A172 (cell line): ENCODE data around the gene MED4. TPM values are rescaled to one million over a fixed set of nuclear protein-coding genes. Genes with fewer than 3 reads are reported as not detected.
A peak's percentile ranks its signal among the peaks of the same experiment; 100 is the strongest.

Experiments
- DNase-seq: peaks from one replicate; pipeline ENCODE4 v3.0.0-alpha.2; 2015; ENCODE audit warnings: low spot score
- total RNA-seq: library from RNA; depleted of rRNA; stranded (reverse); fragments of >200 nt; shearing (Covaris generic); gene quantifications from 2 replicates; pipeline ENCODE4 v1.2.3, GENCODE V29; 2014; rRNA removed

The MED4 gene, protein sequence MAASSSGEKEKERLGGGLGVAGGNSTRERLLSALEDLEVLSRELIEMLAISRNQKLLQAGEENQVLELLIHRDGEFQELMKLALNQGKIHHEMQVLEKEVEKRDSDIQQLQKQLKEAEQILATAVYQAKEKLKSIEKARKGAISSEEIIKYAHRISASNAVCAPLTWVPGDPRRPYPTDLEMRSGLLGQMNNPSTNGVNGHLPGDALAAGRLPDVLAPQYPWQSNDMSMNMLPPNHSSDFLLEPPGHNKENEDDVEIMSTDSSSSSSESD
- total RNA-seq: 37.6 and 40.4 TPM in 2 replicates

DNA sequence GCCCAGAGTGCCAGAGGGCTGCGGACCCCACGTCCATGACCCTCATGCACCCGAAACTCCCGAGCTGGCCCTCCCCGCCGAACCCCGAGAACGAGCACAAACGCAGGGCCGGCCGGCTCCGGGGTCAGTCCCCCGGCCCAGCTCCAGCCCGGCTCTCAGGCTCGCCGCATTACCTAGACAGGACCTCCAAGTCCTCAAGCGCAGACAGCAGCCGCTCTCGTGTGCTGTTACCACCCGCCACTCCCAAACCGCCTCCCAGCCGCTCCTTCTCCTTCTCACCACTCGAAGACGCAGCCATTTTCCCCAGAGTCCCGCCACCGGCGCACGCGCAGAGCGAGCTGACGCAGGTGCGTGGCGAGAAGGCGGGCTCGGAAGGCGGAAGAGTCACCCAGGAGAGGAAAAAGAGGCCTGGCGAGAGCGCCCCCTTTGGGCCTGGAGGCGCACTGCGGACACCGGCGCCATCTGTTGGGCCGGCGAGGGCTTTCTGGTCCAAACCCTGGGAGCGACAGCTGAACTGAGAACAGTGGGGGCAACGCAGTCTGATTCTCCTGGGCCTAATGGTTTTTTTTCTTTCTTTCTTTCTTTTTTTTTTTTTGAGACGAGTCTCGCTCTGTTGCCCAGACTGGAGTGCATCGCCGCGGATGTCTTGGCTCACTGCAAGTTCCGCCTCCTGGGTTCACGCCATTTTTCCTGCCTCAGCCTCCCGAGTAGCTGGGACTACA, at the start of gene MED4:
MED4 (minus strand) TSS at position 324 of the 722 bp plus-strand sequence; CDS start at position 298, 26 bp downstream.
- peak; percentile 82 for DNase-seq

DNA sequence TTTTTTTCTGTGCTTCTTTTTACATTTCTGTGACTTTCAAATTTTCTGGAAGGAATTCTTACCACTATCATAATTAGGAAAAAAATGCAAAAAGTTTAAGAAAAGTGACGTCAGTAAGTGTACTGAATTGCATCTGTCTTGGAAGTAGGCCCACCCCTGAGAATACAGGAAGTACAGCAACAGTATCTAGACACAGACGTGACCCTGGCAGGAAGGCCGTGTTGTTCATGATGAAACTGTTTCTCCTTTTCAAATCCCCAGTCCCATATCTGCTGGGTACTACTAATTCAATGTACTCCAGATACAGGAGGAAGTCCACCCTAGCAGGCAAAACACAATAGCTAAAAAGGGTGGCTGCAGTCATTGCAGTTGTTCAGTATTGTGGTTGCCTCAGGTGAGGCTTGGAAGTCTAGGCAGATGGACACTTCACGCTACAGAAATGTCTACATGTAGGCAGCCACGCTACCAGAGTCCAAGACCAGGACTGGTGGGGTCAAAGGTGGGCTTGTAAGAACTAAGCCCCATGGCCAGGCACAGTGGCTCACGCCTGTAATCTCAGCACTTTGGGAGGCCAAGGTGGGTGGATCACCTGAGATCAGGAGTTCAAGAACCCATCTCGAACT, 49.6 kb upstream of the MED4 start:
- DNase-seq: no peak

DNA sequence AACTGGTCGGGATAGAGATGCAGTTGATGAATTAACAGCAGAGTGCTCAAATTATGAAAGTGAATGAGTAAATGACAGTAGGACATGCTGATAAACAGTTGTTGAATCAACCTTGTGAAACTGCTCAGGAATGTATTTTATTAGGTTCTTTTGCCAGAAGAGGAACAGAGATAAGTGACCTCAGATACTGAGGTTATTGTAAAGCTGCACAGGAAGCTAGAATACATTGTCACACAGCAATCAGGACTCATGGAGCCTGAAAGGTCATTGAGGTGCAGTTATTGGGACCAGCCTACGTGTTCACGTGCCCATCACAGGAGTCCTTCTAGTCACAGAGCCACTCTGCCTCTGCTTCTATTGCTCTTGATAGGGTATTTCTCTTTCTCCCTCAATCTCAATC, 47.5 kb upstream of the MED4 start:
- DNase-seq: no peak

DNA sequence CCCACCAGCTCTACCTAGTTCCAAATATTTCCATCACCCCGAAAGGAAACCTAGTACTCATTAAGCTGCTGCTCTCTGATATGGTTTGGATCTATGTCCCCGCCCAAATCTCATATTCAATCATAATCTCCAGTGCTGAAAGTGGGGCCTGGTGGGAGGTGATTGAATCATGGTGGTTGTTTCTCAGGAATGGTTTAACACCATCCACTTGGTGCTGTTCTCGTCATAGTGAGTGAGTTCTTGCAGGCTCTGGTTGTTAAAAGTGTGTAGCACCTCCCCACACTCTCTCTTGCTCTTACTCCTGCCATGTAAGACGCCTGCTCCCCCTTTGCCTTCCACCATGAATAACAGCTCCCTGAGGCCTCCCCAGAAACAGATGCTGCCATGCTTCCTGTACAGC, 43.4 kb upstream of the MED4 start:
- no peak for DNase-seq

DNA sequence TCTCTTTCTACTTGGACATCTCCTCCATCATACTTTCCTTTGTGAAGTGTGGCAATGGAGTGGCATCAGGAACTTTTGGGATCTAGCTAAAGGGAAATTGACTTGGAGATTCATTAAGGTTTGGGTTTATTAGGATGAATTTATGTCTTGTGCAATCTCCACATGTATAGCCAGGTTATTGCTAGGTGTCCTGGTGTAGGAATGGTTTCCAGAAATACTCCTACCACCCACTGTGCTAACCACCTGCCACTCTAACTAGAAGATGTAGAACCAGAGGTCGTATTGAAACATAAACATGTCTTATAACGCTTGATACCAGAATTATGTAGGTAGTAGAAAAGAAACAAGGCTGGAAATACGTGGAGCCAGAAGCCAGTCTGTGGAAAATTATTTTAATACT, 38.1 kb upstream of the MED4 start:
- DNase-seq: no peak

DNA sequence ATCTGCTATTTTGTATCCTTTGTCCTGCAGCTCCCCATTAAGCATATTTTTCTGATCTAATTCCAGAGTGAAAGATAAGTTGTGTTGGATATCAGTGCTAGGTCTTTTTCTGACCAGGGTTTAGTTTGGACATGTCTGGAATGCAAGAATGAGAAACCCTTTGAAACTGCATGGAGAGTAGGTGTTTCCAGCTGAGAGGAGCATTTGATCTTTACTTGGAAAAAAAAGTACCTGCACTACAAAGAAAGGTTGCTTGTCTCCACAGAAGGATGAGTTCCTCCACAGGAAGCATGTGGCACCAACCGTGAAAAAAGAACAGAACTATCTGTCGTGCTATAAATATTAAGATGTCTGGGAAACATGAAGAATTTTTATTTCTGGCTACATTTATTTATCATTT, 36.6 kb upstream of the MED4 start:
- DNase-seq: no peak

DNA sequence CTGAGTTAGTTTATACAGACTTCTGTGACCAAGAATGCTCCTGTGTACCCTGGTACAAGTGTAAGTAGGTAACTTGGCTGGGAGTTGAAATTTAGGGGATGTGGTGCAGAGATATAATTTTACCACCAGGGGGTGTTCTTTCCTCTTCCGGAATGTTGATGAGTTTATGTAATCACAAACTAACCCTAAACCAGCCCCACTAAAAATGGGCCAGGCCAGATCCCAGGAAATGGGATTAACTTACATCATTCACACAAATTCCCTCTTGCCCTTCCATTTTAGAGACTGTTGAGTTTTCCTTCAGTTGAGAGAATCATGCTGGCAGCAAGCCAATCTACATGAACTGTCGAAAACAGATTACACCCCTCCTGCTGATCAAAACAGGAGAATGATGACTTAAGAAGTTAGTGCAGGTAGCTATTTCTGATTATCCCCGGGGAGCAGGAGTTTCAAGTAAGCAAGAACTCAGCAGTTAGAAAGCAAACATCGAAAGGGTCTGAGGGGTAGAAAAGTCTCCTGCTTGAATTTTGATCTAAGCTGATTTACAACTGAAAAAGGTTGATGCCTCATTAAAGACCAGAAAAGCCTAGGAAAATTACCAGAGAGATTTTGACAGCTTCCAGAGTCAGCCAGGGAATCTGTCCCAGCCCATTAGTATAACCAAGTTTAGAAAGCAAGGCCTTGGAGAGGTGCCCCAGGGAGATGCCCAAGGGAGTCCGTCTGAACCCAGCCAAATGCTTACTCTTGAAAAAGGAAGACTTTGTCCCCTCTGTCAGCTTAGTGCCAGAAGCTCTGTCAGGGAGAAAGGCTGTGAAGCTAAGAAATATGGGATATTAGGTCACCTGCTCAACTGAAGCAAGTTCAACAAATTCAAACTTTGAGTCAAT, 32.3 kb upstream of the MED4 start:
- peak; percentile 67 for DNase-seq

DNA sequence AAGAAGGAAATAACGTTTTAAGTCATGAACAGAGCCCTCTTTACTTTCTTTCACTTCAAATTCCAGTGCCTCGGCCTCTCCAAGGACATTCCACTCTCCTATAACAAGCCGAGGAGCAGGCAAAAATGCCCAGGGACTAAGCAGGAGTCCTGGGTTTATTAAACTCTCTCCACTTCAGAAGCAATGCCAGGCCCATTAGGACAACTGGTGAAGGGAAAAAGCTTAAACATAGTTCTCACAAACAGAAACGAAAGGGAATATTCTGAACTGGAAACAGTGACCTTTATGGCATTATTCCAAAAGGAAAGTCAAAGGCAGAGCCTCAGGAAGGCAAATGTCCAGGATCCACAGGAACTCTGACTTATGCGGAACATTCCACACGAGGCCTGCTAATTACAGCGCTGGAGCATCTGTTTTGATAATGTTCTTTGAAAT, 30.9 kb upstream of the MED4 start:
- DNase-seq: no peak

DNA sequence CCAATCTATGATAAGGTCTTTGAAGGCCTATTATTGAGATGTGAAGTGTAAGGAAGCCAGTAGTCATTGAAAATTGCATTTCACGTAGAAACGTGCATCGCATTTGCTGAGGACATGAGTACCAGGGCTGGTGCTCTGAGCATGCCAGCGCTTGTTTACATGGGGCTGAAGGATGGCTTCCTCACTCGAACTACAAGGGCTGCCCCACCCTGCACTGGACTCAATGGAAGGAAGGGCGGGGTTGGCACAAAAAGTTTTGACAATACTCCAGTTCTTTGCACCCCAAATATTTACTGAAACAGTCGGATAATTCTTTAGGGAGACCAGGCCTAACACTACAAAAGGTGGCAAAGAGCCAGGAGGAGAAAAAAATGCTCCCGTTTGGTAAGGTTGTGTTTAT, 28.9 kb upstream of the MED4 start:
- DNase-seq: no peak

DNA sequence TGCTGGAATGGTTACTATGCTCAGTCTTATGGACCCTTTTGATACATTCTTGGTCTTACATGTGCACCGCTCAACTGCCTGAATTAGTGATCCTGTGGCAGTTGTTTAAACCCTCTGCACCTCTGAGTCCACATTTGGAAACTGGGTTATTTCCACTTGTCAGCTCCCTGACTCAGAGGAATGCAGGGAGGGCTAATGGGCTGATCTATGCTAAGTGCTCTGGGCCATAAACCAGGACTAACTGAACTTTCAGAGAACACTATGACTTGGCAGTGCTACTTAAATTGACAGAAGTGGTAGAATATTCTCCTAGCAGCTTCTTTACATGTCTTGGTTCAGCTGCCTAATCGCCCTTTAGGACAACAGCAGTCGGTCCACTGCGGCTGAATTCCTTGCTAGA, 26.8 kb upstream of the MED4 start:
- no peak for DNase-seq

DNA sequence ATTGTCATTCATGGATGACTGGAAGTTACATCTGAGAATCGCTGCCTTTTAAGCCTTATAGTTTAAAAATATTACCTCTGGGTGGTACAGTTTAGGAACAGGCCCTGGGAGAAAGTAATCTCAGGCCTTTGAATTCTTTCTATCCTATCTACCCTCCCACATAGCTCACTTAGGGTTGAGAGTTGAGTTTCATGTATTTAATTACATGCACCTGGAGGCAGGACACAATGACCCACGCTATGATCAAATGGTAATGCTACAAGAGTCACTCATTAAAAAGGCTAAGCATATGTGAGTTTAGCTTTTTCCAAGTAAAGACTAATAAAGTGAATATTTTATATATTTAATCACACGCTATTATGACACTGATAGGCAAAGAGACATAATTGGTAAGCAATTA, 25.3 kb upstream of the MED4 start:
- no peak for DNase-seq

DNA sequence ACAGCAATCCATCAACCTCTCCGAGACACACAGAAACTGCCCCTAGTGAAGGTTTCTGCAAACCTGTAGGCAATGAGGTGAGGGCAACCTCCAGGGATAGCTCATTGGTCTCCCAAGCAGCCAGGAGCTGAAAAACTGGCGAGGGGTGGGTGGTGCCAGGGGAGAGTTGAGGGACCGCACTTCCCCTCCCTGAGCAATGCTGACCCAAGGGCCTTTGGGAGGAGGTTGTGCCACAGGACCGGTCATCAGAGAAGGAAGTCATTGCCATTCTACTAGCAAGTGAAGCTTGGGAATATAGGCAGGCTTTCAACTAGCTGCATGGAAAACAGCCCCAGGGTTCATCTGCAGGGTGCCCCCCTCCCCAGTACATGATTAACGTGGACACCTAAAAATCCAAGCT, 23.1 kb upstream of the MED4 start:
- DNase-seq: no peak

DNA sequence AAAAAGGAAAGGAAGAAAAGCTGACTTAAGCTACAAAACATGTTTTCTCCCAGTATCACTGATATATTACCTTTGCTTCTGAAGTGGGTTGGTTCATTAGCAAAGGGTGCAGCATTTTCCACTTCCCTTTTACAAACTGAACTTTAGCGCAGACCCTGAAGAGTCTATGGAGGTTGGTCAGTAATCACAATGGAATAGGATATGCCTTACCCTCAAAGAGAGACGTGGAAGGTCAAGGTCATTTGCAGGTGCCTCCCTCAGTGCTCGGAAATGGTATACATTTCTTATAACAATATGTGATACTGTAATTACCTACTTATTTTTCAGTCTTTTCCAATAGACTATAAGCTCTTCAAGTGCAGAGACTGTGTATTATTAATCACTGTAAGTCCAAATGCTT, 21.9 kb upstream of the MED4 start:
- no peak for DNase-seq

DNA sequence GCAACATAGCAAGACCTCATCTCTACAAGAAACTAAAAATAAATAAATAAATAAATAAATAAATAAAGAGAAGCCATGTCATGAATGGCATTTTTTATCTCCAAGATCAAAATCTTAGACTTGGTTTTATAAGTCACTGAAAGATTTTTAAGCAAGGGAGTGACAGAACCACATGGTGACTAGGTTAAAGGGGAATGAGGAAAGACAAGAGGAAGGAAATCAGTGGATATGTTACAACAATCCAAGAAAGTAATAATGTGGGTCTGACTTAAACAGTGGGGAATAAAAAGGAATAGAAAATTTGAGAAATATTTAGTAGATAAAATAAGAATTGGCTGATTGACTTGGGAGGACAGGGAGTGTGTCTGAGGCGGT, 18.8 kb upstream of the MED4 start:
- DNase-seq: no peak

DNA sequence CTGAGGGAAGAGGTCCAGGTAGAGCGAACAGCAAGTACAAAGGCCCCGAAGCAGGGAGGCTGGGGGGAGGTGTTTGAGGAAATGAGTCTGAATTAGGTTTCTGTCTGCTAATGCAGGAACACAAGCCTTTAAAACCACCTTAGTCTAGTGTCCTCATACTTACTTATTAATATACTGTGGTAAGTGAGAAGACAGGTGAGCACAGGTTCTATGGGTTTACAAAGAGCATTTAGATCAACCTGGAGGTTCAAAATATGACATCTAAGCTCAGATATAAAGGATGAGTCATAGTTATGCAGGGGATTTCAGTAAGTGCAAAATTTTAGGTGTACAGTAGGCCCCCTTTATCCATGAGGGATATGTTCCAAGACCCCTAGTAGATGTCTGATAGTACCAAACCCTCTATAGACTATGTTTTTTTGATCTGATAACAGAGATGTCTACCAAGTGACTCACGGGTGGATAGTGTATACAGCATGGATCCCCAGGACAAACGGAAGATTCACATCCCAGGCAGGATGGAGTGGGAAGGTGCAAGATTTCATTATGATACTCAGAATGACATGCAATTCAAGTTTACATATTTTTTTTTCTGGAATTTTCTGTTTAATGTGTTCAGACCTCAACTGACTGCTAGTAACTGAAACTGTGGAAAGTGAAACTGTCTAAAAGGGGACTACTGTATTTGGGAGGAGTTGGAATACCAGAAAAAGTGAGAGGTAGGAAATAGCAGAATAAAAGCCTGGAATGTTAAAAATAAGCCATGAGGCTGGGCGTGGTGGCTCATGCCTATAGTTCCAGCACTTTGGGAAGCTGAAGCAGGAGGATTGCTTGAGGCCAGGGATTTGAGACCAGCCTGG, 18.2 kb upstream of the MED4 start:
- DNase-seq: peak; percentile 22

DNA sequence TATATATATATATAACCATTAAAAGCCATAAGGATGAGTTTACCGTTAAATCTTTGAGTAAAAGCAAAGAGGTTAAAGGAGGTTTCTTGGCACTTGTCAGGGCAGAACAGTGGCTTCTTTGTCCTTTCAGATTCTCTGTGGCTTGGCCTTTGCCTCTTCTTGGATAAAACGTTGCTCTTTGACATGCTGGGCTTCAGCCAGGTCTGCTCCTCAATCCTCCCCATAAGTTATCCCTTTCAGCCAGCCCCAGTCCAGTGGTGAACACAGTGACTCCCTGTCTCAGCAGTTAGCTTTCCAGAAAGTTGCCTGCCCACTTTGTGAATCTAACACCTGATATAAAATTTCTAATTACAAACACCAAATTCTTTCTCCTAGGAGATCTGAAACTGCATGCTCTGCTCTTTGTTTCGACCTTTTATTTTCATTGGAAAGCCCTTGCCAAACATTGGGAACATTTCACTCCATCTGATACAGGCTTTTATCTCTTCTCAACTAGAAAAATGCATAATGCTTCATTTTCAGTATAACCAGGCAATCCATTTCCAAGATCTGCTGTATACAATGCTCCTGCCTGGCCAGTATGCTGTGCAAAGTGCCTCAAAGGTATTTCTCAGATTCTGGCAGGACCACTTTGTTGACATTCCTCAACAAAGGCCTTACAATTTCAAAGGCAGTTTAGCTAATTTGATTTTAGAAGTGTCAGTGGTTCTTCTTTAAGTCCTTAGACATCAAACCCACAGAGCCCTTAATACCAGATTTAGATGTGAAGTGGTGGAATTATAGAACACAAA, 16.2 kb upstream of the MED4 start:
- DNase-seq: peak; percentile 60

DNA sequence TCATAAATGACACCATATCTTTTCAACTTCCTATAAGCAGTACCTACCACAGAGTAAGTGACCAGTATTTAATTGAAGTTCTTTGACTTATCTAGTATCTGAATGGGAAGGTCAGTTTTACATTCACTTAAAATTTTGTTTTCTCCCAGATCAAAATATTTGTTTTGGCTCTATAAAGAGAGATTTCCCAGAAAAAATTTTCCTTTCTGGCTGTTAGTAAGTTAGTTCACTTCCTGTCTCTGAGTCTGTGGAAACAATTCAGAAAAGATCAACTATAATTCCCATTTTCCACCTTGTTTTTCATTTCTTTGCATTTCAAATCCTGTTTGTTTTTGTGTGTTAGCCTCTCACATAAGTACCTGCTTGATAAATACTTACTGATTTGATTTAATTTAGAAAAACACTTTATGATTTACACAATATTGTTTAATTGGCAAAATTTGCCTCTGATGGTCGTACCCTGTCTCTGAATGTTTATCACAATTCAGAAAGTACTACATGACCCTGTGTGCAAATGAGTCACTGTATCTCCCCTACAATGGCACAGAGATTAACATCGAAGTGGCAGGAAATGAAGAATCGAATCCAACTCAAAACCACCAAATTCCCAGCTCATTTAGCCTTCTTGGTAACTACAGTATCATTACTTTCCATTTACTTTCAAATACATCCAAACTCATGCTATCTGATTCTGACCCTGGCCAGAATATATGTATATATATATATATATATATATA, 15.4 kb upstream of the MED4 start:
- DNase-seq: peak; percentile 46

DNA sequence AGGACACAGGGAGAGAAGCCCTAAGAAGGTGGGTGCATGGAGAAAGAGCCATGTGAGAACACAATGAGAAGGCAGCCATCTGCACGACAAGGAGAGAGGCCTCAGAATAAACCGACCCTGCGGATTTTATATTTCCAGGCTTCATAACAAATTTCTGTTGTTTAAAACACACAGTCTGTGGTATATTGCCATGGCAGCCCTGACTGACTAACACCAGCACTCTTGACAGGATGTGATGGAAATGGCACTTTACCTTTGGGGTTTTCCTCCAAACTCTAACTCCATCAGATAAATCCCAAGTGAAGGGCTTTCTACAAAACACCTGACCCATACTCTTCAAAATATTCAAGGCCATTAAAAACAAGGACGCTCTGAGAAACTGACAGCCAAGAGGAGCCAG, 13.2 kb upstream of the MED4 start:
- DNase-seq: no peak

DNA sequence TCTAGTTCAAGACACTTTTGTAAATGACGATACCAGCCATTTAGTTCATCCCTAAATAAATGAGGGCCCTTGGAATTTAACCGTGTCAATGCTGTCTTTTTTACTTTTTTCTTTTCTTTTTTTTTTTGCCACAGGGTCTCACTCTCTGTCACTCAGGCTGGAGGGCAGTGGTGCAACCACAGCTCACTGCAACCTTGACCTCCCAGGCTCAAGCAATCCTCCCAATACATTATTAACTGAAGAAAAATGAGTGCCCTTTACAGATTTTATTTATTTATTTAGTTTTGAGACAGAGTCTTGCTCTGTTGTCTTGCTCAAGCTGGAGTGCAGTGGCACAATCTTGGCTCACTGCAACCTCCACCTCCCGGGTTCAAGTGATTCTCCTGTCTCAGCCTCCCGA, 2.9 kb upstream of the MED4 start:
- no peak for DNase-seq

DNA sequence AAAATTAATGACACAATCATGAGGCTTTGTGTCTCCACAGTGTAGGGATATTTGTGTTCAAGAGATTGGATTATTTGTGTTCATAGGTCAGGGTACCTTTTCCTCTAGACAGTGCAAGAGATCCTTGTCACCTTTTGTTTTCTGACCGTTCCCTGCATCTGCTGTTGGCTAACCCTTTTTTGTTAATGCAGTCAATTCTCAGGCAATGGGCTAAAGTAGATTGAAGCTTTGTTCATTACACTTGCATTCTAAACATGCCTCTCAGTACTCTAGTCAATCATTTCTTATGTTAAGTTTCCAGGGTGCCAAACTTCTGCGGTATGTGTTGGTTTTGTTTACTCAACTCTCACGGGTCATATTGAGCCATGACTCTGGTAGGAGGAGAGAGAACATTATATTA, 1.8 kb upstream of the MED4 start:
- no peak for DNase-seq
